Stimulated activated CD8-positive, alpha-beta memory T cell treated with anti-CD3 and anti-CD28 coated beads, Interleukin-15, amount 100 ng/mL, for 1 hour (primary cell): ENCODE data around the gene ELP5.
"Not testable (repeated sequence)": the region's sequence is repeated elsewhere in the genome, so short reads cannot be mapped to it uniquely, and the experiment has no call there.

Experiments
- DNase-seq: peaks from one replicate; pipeline ENCODE4 v3.0.0-alpha.2; 2020; ENCODE audit warnings: low read depth

ELP5 gene

DNA sequence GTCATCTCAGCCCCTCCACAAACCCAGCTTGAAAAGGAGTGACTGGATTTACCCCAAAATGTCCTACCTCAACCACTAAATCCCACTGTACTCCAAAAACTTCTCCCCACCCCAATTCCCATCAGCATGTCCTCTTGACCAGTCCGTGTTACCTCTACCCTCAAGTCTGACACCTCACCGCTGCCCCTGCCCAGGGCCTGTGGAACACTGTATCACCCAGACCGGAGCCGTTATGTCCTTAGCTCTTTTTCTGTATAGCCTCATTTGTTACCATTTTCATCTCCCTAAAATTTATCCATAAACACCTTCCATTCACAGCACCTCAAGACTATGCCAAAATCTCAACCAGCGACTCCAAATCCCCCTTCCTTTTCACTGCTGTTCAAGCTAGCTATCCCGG, 15.2 kb upstream of the ELP5 start:
- DNase-seq = no peak

DNA sequence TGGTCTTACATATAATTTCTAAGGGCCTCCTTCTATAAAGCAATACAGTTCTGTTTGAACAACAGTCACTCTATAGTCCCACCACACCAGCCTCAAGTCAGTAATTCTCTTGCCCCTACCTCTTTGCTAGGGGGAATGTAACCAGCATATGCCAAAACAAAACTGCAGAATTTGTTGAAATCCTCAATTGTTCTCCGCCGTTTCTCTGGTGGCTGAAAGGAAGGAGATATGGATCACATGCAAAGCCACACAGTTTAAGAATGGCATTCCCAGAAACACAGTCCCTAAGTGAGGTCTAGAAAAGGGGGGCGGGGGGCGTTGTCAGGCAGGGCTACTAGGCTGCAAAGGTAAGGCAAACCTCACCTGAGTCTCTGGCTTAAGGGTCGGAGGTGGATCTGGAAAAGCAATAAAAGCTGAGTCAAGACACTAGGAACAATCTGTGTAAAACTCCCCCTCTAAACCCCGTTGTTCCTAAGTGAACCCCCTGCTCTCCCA, 14.7 kb upstream of the ELP5 start:
- no peak for DNase-seq

DNA sequence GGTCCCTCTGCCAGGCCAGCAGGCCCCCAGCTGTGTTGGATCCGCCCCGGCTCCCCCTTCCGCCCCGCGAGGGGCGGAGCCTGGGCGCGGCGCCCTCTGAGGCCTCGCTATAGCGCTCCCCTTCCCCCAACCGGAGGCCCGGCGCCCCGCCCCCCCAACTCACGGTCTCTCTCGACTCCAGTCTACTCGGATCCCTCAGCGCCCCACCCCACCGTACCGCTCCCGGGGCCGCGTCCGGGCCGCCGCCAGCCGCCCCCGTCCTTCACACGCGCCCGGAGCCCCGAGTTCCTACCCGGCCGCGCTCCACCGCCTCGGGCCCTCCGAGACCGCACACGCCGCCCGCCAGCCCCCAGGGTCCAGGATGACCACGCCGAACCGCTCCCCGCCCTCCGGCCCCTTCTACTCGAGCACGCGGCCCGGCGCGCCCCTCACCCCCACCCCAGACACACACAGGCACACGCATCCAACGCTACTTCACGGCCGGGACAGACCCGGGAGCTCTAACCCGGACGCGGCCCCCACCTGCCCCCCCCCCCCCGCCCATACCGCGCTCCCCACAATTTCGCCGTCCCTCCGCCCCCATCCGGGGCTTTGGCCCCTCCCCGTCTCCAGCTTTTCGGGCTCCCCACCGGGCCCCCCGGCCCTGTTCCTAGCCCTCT, 14.1 kb upstream of the ELP5 start:
- DNase-seq = peak; percentile 70

DNA sequence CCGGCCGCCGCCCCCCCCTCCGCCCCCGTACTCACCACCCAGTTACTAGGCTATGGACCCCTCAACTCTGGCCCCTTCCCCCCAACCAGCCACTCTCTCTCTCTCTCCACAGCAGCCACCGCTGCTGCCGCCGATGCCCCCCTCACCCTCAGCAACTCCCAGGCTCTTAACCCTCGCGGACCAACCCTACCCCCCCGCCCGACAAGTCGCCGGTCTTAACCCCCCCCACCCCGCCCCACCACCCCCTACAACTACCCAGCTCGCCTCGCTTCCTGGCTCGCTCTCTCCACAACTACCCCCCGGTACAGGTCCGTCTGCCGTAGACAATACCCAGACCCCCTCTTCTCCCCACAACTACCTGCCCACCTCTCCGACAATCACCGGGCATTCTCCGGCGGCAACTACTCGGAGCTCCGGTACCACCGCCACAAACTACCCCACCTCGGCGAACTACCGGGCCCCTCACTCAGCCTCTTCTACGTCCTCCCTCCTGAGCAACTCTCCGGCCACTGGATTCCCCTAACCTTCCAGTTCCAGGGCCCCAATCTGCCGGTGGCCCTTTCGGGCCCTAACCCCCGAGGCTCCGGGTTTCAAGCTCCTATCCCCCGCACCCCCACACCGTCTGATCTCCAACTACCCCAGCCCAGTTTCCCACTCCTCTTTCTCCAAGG, 13.5 kb upstream of the ELP5 start:
- no peak for DNase-seq

DNA sequence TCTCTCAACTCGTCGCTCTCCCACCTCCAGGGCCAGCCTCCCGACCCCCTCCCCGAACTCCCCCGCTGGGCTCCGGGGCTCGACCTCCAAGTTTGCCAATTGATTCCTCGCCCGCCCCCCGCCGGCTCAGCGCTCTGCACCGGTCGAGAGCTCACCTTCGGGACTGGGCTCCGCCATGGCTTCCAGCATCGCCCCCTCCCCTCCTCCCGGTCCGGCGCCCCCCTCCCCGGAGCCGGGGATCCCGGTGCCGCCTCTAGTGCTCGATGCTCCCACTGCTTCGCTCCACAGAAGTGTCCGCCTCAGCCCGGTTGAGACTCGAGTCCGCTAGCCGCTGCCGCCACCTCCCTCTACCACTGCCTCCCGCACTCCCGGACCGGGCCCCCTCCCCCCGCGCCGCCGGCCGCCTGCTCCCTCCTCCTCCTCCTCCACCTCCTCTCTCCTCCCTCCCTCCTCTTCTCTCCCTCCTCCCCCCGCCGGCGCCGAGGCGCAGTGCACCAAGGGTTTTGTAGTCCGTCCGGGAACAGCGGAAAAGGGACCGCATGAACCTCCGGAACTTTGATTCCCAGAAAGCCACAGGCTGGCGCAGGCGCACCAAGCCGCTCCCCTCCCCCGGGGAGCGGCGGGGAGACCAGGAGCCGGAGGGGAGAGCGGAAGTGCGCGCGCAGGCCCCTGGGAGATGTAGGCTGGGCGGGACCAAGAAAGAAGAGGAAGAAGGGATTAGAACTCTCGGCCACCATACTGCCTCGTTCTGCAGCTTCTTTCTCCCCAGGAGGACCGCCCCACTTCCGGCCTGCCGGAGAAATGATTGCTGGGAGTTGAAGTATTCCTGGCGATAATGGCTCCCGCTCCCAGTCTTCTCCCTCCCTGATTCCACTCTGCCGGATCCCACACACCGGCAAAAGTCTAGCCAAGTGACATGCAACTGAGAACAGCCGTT, 12.7 kb upstream of the ELP5 start, which contains the start of gene PHF23:
PHF23 (minus strand) TSS at position 367 of the 937 bp plus-strand sequence; CDS start at position 189, 178 bp downstream.
- DNase-seq = peak; percentile 94

DNA sequence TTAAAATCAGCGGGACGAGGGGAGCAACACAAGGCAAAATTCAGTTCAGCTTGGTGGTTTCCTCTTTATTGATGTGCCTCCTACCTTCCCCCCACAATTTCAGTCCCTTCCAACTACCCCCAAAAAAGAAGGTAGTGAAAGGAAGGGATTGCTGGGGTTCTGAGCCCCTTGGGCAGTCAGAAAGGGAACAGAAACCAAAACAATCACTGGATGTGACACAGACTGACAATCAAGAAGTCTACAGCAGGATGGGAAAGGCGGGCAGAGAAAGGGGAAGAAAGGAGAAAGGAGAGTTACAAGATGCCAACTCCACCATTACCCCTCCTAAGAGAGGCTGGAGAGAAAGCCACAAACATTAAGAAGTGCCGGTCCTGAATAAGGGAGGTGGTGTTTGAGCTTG, 11.6 kb upstream of the ELP5 start:
- no peak for DNase-seq

DNA sequence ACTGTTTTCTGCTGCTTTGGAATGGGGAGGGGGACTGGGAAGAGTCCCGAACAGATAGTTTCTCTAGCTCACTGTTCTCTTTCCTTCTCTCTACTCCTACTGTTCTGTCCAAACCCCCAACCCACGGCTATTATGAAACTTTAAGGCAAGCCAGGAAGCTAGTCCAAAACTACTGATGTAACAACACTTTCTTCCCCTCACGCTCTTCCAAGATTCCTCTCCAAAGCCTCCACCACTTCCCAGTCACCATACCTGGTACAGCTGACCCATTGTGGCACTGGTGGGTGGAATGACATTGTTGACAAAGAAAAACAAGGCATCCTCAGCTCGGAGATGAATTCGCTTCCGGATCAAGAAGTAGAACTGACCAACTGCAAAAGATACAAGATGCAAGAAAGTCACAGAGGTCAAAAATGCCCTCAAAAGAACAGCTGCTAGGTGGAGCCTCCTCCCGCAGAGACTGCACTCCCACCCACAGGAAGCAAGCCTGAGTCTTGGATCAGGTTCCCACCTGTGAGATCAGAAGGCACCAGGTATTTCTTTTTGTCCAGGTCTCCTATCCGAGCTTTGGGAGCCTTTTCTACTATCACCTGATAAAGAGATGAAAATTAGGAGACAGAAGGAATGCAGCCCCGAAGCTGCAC, 10.8 kb upstream of the ELP5 start:
- no peak for DNase-seq

DNA sequence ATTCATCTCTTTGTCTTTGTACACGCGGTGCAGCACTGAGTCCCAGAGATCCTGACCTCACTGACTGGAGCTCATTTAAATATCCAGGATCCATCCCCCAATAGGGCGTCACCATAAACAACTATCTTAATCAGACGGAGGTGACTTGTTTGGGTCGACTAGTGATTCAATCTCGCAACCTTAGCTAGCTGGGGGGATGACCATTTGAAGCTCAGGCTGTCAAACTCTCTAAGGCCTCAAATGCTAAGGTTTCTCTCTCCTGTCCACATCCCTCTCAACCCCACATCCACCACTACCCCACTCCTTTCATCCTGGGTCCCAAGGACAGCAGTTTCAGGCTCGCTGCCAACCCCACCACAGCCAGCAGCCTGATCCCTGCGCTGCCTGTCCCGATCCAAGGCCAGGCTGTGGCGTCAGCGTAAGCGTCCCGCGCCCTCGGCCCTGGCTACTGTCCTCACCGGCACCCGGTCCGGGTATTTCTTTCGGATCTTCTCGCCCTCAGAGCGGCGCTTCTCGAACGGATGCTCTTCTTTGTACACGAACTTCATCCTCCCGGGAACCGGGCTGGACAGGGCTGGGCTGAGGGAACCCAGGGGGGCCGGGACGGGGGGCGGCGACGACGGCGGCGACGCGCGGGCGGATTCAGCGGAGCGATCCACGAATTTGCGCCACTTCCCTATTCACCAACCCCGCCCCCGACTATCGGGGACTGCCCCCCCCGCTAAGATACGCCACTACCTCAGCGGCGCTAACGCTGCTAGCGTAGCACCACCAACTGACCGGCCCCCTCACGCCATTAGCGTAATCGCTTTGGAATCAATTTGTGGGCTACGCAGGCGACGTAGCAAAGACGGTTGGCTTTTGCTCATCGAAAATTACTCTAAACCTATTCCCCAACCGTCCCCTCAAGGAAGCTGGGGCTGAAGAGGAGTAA, 10.0 kb upstream of the ELP5 start, which contains the start of gene GABARAP:
GABARAP (minus strand) TSS at position 667 of the 934 bp plus-strand sequence; CDS start at position 548, 119 bp downstream.
- DNase-seq = peak; percentile 94

DNA sequence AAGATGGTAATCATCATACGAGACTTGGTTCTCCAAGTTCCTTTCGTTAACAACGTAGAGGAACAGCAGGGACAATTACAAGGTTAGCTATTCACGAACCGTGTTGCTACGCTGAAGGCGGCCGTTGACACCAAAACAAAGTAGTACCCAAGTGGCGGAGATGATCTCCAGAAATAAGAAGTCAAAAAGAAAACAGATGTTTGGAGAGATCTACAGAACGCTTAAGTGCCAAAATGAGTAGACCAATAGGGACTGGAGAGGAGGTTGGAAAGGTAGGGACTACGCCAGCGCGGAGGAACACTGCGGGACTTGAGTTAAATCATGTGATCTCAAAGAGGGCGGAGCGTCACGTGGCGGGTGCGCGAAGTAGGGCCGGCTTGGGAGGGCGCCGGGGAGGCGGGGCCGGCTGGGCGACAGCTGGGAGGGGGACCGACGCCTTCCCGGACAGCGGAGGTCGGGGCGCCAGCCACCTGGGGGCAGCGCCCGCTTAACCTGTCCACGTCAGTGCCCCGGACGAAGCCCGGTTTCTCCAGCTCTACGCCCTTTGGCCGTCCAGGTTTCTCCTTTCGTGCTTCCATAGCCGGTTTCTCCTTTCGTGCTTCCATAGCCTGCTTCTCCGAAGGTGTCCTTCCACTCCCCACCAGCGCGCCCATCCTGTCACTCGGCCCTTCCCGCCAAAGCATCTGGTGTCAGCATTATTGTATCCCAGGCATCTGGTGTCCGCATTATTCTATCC, 9.1 kb upstream of the ELP5 start:
- peak; percentile 86 for DNase-seq

DNA sequence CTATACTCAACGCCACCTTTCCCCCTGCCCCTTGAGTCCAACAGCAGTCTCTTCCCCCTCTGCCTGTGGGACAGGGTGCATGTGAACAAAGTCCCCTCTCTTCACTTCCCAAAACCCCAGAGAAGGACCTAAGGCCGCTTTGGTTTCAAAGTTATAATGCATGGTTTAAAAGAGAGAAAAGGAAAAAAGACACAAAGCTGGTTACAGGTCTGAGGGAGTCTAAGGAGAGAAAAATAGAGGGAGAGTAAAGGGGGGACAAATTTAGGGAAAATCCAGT, 8.6 kb upstream of the ELP5 start:
- DNase-seq = no peak

DNA sequence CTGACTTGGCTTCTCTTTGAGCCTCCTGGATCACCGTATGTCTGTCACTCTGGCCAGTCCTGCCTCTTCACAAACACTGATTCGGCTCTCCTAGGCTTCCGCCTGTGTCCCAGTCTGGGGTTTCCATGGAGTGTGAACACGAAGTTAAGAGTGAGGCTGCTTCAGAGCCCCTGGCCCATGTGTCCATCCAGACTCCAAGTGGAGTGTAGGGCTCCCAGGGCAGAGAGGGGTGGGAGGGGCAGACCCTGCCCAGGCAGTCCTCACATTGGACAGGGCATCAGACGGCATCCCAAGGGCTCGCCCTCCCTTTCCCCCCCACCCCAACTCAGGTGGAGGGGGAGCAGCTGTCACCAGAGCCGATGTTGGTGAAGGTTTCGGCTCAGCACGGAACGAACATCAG, 8.2 kb upstream of the ELP5 start:
- not testable (repeated sequence) for DNase-seq

DNA sequence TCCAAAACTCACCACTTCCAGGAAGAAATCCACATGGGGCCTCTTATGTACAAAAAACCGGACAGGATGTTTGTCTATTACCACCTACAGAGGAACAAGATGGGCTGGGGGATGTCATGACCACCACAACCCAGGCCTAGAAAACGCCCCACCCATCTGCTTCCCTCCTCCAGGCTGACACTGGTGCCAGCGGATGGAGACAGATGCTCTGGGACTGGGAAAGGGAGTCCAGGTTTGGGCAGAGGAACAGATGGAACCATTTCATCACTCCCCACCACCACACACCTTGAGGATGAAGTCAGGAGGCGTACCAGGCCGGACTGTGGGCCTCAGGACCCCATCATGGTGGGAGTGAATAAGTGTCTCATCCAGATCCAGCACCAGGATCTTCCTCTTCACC, 5.2 kb upstream of the ELP5 start:
- DNase-seq = no peak

DNA sequence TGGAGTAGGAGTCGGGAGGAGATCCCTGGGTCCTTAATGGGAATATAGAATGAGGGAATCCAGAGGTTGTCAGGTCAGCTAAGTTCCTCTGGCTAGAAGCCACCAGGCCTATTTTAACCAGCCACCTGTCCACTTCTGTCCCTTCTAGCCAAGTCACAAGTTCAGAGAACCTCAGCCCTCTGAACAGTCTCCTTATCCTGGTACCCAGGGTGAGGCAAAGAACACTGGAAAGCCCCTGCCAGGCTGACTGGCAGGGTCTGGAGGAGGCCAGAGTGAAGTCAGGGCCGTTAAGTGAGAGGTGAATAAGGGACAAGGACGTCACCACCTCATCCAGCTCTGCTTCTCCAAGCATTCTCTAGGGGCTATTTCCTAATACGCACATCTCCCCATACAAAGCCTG, 3.2 kb upstream of the ELP5 start:
- no peak for DNase-seq

DNA sequence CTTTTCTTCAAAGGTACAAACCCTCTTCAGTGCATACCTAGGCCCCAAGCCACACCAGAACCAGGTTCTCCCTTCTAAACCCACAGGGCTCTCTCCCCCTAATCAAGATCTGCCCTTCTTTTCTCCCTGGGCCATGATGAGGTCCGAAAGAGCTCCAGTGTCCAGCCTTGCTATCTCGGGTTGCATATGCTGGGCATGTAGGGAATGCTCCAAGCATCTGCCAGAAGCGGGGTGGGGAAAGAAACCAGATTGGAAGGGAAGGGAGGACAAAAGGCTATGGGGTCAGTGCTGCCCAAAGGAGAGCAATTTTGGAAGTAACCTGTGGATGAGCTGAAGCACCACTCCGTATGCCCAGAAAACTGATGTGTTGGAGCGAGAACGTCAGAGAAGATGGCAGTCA, 2.8 kb upstream of the ELP5 start:
- no peak for DNase-seq

DNA sequence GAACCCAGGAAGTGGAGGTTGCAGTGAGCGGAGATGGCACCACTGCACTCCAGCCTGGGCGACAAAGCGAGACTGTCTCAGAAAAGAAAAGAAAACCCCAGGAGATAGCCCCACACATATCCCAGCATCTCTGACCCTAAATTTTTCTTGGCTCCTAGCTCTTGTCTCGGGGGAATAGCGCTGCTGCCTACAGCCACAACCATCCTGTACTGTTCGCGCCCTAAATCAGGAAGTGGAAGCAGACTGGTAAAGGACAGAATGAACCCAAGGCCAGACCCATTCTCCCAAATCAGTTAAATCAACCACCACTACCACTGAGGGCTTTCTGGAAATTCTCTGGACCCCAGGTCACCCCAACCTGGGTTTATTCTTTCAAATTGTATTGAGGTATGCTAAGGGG, 2.2 kb upstream of the ELP5 start:
- no peak for DNase-seq

DNA sequence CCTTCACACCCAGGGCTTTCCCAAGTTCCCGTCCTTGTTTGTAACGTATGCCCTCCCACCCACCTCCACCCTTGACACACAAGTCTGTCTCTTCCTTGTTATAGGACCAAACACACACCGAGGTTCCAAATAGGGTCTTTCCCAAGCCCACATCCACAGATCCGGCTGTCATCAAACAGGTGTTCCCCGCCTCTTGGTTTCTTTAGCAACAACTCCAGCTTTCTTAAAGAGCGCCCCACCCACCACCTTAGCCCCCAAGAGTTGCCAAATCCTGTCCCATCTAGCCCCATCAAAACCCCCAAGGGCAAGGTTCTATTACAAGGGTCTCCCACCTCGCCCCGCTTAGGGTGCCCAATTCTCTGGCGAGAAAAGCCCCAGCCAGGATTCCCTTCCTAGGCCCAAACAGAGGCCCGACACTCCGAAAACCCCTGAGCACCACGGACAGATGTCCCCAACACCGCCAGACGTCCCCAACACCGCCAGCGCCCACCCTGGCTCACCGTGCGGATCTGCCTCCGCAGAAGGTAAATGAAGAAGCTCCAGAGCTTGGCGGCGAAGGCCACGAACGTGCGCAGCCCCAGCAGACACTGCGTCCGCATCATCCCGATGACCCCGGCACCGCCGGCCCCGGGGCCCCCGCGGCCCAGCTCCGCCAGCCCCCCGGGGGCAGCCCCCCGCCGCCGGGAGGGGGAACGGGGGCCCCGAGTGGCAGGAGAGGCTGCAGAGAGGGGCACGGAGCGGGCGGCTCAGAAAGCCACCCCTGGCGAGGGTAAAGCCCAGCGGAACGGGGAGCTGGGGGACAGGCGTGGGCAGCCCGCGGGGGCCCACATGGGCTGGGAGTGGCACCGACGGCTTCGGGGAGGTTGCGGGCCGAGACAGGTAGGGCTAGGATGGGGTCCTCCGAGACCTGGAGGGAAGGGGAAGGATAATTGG, 1.1 kb upstream of the ELP5 start:
- DNase-seq = no peak

DNA sequence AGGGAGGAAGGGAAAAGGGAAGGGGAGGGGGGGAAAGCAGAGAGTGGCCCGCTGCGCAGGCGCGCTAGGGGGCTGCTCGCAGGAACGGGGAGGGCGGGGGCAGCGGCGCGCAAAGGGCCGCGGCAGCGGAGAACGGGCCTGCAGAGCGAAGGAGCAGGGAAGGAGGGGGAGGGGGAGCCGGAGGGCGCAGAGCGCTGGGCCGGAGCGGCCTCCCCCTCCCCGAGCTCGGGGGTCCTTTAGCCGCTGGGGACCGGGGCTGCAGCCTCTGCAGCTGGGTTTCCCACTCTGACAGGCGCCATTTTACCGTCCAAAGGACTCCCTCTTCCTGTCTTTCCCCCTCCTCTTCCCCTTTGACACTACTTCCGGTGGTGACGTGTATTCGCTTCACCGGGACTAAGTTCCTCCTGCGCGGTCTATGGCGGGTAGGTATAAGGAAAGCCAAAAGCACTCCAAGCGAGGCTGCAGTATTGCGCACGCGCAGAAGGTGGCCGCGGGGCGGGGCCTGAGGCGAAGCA, 297 bp upstream of the ELP5 start, which contains the start of gene CTDNEP1:
CTDNEP1 (minus strand) TSS at position 74 of the 515 bp plus-strand sequence. CDS start 438 bp downstream, outside the sequence.
- DNase-seq = peak; percentile 98

DNA sequence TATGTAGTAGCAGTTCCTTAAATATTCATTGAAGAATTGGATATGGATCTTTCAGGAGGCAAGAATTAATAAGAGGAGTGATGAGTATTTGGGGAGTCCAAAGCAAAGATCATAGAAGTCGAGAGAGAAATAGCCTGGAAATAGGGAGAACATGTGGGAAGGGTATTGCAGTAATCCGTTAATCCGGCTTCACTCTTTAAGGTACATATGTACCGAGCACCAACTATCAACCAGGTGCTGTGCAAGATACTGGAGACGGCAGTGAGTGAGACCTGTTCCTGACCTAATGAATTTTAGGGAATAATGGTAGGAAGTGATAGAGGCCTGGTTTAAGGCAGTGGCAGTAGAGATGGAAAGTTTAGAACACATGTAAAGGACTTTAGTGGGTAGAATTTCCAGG, 1.1 kb downstream of the ELP5 start:
- DNase-seq = no peak

DNA sequence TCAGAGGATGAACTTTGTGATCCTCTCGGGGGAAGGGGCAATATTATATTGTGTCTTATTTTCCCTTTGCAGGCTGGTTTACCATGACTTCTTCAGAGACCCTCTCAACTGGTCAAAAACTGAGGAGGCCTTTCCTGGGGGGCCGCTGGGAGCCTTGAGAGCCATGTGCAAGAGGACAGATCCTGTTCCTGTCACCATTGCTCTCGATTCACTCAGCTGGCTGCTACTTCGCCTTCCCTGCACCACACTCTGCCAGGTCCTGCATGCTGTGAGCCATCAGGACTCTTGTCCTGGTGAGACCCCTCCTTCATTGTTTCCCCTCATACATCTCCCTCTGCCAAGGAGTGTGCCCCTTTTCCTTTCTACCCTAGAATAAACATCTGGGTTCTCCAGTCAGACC, 2.5 kb downstream of the ELP5 start:
- no peak for DNase-seq
